ENCODE measurements around the gene EPN1. TPM values are rescaled to one million over a fixed set of nuclear protein-coding genes. Genes with fewer than 3 reads are reported as not detected.

The EPN1 gene
- polyA plus RNA-seq, 1 of the 3 experiments (the other 2 are of a cell fraction): 134 TPM

DNA sequence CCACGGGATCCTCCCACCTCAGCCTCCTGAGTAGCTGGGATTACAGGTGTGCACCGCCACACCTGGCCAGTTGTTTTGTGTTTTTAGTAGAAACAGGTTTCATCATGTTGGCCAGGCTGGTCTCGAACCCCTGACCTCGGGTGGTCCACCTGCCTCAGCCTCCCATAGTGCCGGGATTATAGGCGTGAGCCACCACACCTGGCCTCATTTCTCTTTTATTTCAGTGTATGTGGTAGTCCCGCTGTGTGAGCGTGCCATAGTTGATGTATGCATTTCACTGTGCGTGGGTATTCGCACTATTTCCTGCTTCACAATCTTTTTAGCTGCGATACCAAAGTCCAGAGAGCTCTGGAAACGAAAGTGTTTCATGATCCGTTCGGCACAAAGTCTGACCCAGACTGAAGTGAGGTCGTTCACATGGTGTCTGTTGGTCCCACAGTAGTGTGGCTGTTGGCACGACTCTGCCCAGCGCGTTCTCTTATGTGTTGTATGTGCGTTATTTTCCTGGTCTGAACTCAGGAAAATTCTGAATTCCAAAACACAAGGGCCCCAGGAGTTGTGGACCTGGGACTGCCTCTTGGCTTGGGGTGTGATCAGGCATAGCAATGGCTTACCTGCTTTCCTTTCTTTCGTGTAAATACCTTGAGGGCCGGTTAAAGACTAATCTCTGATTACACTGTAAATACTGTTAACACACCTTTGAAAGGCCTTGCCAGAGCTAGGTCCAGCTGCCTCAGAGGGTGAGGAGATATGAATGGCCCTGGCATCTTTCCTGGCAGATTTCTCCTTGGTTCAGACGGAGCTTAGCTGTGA lies 8.6 kb downstream of the EPN1 start:
- Histone ChIP-seq H3K27me3 (ENCODE audit: insufficient read depth) (no peaks in the 10 kb centered on the region), H3K9me2 (no peaks in the 10 kb centered on the region), H4K20me1 (ENCODE audit: insufficient read depth) (peaks cover 91% of the 10 kb centered on the region), H3K36me3 (replicated peaks in 1 of 2; ENCODE audit: control insufficient read depth in 1 of 2, insufficient read depth in 2 of 2, low read length in 1 of 2) (peaks cover 20 to 54% of the 10 kb centered on the region in 2 experiments), H2AFZ (ENCODE audit: low read depth) (no peak overlapping the region), H3K79me2 (ENCODE audit: insufficient read depth) (peaks cover 72% of the 10 kb centered on the region), H3F3A (replicated peaks; ENCODE audit: insufficient read depth) (no peaks in the 10 kb centered on the region), H3K4me3 (ENCODE audit: low read depth in 2 of 2, low read length in 1 of 2) (no peak overlapping the region), H3K4me2 (no peak overlapping the region), H3K9me3 (no peaks in the 10 kb centered on the region), H3K9ac (no peak overlapping the region), H3K4me1 (ENCODE audit: control insufficient read depth in 1 of 2, insufficient read depth in 2 of 2, low read depth in 1 of 2, low read length in 1 of 2) (no peaks in the 10 kb centered on the region), H3K27ac (ENCODE audit: low read depth in 2 of 2, low read length in 1 of 2) (no peak overlapping the region)
- ChIA-PET CTCF (no interaction called here), POLR2A (no interaction called here)
- DNase-seq: no peak
- no peak for TF ChIP-seq JUND (IDR thresholded peaks at IDR 0.05)
- TF ChIP-seq, protein P1, sequence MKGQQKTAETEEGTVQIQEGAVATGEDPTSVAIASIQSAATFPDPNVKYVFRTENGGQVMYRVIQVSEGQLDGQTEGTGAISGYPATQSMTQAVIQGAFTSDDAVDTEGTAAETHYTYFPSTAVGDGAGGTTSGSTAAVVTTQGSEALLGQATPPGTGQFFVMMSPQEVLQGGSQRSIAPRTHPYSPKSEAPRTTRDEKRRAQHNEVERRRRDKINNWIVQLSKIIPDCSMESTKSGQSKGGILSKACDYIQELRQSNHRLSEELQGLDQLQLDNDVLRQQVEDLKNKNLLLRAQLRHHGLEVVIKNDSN (IDR thresholded peaks at IDR 0.05; ENCODE audit: borderline replicate concordance, low read depth): no peak
- no peak for TF ChIP-seq RXRA (IDR thresholded peaks at IDR 0.05; ENCODE audit: borderline replicate concordance, low read depth)
- TF ChIP-seq SMC3 (IDR thresholded peaks at IDR 0.05; ENCODE audit: low read depth, low read length): no peak
- no peak for TF ChIP-seq FOXM1 (IDR thresholded peaks at IDR 0.05; ENCODE audit: low read depth)
- TF ChIP-seq, protein P2, sequence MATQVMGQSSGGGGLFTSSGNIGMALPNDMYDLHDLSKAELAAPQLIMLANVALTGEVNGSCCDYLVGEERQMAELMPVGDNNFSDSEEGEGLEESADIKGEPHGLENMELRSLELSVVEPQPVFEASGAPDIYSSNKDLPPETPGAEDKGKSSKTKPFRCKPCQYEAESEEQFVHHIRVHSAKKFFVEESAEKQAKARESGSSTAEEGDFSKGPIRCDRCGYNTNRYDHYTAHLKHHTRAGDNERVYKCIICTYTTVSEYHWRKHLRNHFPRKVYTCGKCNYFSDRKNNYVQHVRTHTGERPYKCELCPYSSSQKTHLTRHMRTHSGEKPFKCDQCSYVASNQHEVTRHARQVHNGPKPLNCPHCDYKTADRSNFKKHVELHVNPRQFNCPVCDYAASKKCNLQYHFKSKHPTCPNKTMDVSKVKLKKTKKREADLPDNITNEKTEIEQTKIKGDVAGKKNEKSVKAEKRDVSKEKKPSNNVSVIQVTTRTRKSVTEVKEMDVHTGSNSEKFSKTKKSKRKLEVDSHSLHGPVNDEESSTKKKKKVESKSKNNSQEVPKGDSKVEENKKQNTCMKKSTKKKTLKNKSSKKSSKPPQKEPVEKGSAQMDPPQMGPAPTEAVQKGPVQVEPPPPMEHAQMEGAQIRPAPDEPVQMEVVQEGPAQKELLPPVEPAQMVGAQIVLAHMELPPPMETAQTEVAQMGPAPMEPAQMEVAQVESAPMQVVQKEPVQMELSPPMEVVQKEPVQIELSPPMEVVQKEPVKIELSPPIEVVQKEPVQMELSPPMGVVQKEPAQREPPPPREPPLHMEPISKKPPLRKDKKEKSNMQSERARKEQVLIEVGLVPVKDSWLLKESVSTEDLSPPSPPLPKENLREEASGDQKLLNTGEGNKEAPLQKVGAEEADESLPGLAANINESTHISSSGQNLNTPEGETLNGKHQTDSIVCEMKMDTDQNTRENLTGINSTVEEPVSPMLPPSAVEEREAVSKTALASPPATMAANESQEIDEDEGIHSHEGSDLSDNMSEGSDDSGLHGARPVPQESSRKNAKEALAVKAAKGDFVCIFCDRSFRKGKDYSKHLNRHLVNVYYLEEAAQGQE (IDR thresholded peaks at IDR 0.05; ENCODE audit: low read depth, low read length): no peak
- TF ChIP-seq, protein P3, sequence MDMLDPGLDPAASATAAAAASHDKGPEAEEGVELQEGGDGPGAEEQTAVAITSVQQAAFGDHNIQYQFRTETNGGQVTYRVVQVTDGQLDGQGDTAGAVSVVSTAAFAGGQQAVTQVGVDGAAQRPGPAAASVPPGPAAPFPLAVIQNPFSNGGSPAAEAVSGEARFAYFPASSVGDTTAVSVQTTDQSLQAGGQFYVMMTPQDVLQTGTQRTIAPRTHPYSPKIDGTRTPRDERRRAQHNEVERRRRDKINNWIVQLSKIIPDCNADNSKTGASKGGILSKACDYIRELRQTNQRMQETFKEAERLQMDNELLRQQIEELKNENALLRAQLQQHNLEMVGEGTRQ (IDR thresholded peaks at IDR 0.05; ENCODE audit: borderline replicate concordance, low read depth, low read length): no peak
- TF ChIP-seq GABPA (IDR thresholded peaks at IDR 0.05; ENCODE audit: low read depth): no peak
- TF ChIP-seq MEF2A (IDR thresholded peaks at IDR 0.05; ENCODE audit: borderline replicate concordance, low read depth): no peak
- no peak for TF ChIP-seq RFX5 (IDR thresholded peaks at IDR 0.05; ENCODE audit: low read length)
- no peak for TF ChIP-seq FOXJ3 (CRISPR knock-in tag; IDR thresholded peaks at IDR 0.05)
- TF ChIP-seq YY1 (IDR thresholded peaks at IDR 0.05; ENCODE audit: low read depth): no peak
- TF ChIP-seq, protein P4, sequence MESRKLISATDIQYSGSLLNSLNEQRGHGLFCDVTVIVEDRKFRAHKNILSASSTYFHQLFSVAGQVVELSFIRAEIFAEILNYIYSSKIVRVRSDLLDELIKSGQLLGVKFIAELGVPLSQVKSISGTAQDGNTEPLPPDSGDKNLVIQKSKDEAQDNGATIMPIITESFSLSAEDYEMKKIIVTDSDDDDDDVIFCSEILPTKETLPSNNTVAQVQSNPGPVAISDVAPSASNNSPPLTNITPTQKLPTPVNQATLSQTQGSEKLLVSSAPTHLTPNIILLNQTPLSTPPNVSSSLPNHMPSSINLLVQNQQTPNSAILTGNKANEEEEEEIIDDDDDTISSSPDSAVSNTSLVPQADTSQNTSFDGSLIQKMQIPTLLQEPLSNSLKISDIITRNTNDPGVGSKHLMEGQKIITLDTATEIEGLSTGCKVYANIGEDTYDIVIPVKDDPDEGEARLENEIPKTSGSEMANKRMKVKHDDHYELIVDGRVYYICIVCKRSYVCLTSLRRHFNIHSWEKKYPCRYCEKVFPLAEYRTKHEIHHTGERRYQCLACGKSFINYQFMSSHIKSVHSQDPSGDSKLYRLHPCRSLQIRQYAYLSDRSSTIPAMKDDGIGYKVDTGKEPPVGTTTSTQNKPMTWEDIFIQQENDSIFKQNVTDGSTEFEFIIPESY (IDR thresholded peaks at IDR 0.05; ENCODE audit: borderline replicate concordance, low read depth): no peak
- TF ChIP-seq FOSL2 (IDR thresholded peaks at IDR 0.05; ENCODE audit: borderline replicate concordance, low read depth): no peak
- no peak for TF ChIP-seq CHD2 (IDR thresholded peaks at IDR 0.05; ENCODE audit: low read length, partially characterized antibody)
- no peak for TF ChIP-seq MXI1 (IDR thresholded peaks at IDR 0.05; ENCODE audit: low read depth, low read length)
- 93% methylated on average over 22 of the region's 22 CpGs for WGBS (ENCODE audit: low lambda C conversion rate)

Data from SK-N-SH (cell line).